A549 (cell line): ENCODE results near the gene POGK. TPM values are rescaled to one million over a fixed set of nuclear protein-coding genes. Genes with fewer than 3 reads are reported as not detected.
A peak's percentile ranks its signal among the peaks of the same experiment; 100 is the strongest.

Experiments
- ATAC-seq, 2 experiments: fragments of 200-7000 bp in 1 of 2; fragments of >200 bp in 1 of 2; cut with Nextera tagmentation in 1 of 2; cut with Tn5 transposase in 1 of 2; 3 replicates each; pipeline versions ENCODE4 v1.8.0 to v1.9.1; 2018 to 2020; ENCODE audit warnings: mild to moderate bottlenecking in 1 of 2, moderate library complexity in 1 of 2
- CTCF ChIA-PET: fragments of 300-600 bp; sonication (Branson Sonifier 250); formaldehyde crosslinking; extraction: SDS; loops from one replicate; lab custom pipeline; 2021; ENCODE audit warnings: antibody characterized with exemption, inconsistent platforms; lab: Yijun Ruan, JAX
- POLR2A ChIA-PET: fragments of 350-600 bp; formaldehyde crosslinking; extraction: SDS; loops from one replicate; lab custom pipeline; 2021; ENCODE audit warnings: antibody characterized with exemption, inconsistent platforms; lab: Yijun Ruan, JAX
- DNase-seq, 2 experiments: peaks; one replicate each; pipeline versions ENCODE4 v3.0.0 to v3.0.0-alpha.2; 2011 to 2016; ENCODE audit warnings: low read depth in 1 of 2, low spot score in 1 of 2
- FAIRE-seq: peaks from 2 replicates; lab custom pipeline; 2011; peaks lifted over from hg19 to GRCh38; lab: Jason Lieb, UNC
- H3K27ac ChIP-seq, 2 experiments: fragments of >200 bp; sonication (Bioruptor Twin); formaldehyde crosslinking; 3 replicates each; pipeline ENCODE4 v1.5.1; 2016 to 2017
- H3K4me1 ChIP-seq: fragments of >200 bp; sonication (Bioruptor Twin); formaldehyde crosslinking; 3 replicates; pipeline ENCODE4 v1.6.1; 2016
- H3K4me2 ChIP-seq: fragments of >200 bp; sonication (Bioruptor Twin); formaldehyde crosslinking; 3 replicates; pipeline ENCODE4 v1.6.1; 2016
- H3K4me3 ChIP-seq: fragments of >200 bp; sonication (Bioruptor Twin); formaldehyde crosslinking; 3 replicates; pipeline ENCODE4 v1.5.1; 2016
- H3K9me3 ChIP-seq: fragments of >200 bp; sonication (Bioruptor Twin); formaldehyde crosslinking; 3 replicates; pipeline ENCODE4 v1.6.1; 2016
- BHLHE40 ChIP-seq: IDR thresholded peaks from 2 replicates; pipeline ENCODE4 v1.6.1; 2012; ENCODE audit warnings: low read depth, low read length, inconsistent platforms
- CBX2 ChIP-seq: fragments of 200-600 bp; sonication (generic); IDR thresholded peaks from 2 replicates; pipeline ENCODE4 v1.6.1; 2016; ENCODE audit warnings: low read depth, mild to moderate bottlenecking, borderline replicate concordance
- CHD2 ChIP-seq: fragments of 150-350 bp; IDR thresholded peaks from 2 replicates; pipeline ENCODE4 v1.6.1; 2014; ENCODE audit warnings: low read length; ENCODE audit not compliant: partially characterized antibody
- CHD4 ChIP-seq: fragments of 200-600 bp; sonication (generic); IDR thresholded peaks from 2 replicates; pipeline ENCODE4 v1.6.1; 2016; ENCODE audit warnings: antibody characterized with exemption, mild to moderate bottlenecking, borderline replicate concordance
- HDAC2 ChIP-seq: fragments of 200-600 bp; sonication (generic); IDR thresholded peaks from 2 replicates; pipeline ENCODE4 v1.6.1; 2016
- HOXB5 ChIP-seq: fragments of 250-450 bp; sonication (Bioruptor Pico); IDR thresholded peaks from 2 replicates; pipeline ENCODE4 v1.5.0; 2020; ENCODE audit warnings: mild to moderate bottlenecking, moderate library complexity
- JUN ChIP-seq, 2 experiments: fragments of >200 bp; sonication (Bioruptor Twin); formaldehyde crosslinking; IDR thresholded peaks; 2 replicates in 1 of 2; 3 replicates in 1 of 2; pipeline ENCODE4 v1.6.1; 2016 to 2017
- KDM1A ChIP-seq: fragments of 200-600 bp; sonication (generic); IDR thresholded peaks from 2 replicates; pipeline ENCODE4 v1.6.1; 2016; ENCODE audit warnings: low read depth, mild to moderate bottlenecking
- KDM5A ChIP-seq: fragments of 200-600 bp; sonication (generic); IDR thresholded peaks from 2 replicates; pipeline ENCODE4 v1.6.1; 2016; ENCODE audit warnings: antibody characterized with exemption, mild to moderate bottlenecking
- MAFK ChIP-seq: fragments of 450-650 bp; IDR thresholded peaks from 2 replicates; pipeline ENCODE4 v1.6.1; 2014; ENCODE audit not compliant: partially characterized antibody
- MAZ ChIP-seq: fragments of 150-350 bp; IDR thresholded peaks from 2 replicates; pipeline ENCODE4 v1.6.1; 2014; ENCODE audit warnings: antibody characterized with exemption, low read depth, low read length, borderline replicate concordance
- MYC ChIP-seq: IDR thresholded peaks from 2 replicates; pipeline ENCODE4 v1.6.1; 2012; ENCODE audit warnings: mild to moderate bottlenecking, inconsistent platforms, low read length, improper control_type of control experiment, borderline replicate concordance
- NPAS2 ChIP-seq: fragments of 250-450 bp; sonication (Bioruptor Pico); IDR thresholded peaks from 2 replicates; pipeline ENCODE4 v1.8.0; 2022; ENCODE audit warnings: mild to moderate bottlenecking, moderate library complexity, borderline replicate concordance
- NR3C1 ChIP-seq: fragments of >200 bp; sonication (Bioruptor Twin); formaldehyde crosslinking; IDR thresholded peaks from 3 replicates; pipeline ENCODE4 v1.6.1; 2017
- PHF8 ChIP-seq: fragments of 200-600 bp; sonication (generic); IDR thresholded peaks from 2 replicates; pipeline ENCODE4 v1.6.1; 2016; ENCODE audit warnings: low read depth, mild to moderate bottlenecking, antibody characterized with exemption, moderate library complexity, borderline replicate concordance
- POLR2A ChIP-seq: IDR thresholded peaks from 2 replicates; pipeline ENCODE4 v1.6.1; 2012; ENCODE audit warnings: mild to moderate bottlenecking, low read length
- RNF2 ChIP-seq: fragments of 200-600 bp; sonication (generic); IDR thresholded peaks from 2 replicates; pipeline ENCODE4 v1.6.1; 2016; ENCODE audit warnings: low read depth, mild to moderate bottlenecking, antibody characterized with exemption, moderate library complexity, borderline replicate concordance
- SMC3 ChIP-seq: fragments of >200 bp; sonication (Bioruptor Twin); formaldehyde crosslinking; IDR thresholded peaks from 3 replicates; pipeline ENCODE4 v1.6.1; 2018; ENCODE audit warnings: inconsistent platforms
- SREBF2 ChIP-seq: fragments of 450-650 bp; IDR thresholded peaks from 2 replicates; pipeline ENCODE4 v1.6.1; 2014; ENCODE audit warnings: mild to moderate bottlenecking, moderate library complexity
- TP53 ChIP-seq: fragments of 250-450 bp; sonication (Bioruptor Pico); IDR thresholded peaks from 2 replicates; pipeline ENCODE4 v1.5.0; 2021; ENCODE audit warnings: mild to moderate bottlenecking, moderate library complexity
- ZC3H11A ChIP-seq: fragments of 450-650 bp; IDR thresholded peaks from 2 replicates; pipeline ENCODE4 v1.6.1; 2014; ENCODE audit warnings: antibody characterized with exemption, mild to moderate bottlenecking
- ZFP36 ChIP-seq: fragments of 450-650 bp; IDR thresholded peaks from 2 replicates; pipeline ENCODE4 v1.6.1; 2014; ENCODE audit warnings: borderline replicate concordance; ENCODE audit not compliant: partially characterized antibody
- WGBS: methylation state at CpG from one replicate; pipeline ENCODE4 v1.1.6; 2017; ENCODE audit errors: missing lambda C conversion rate; 5-methylcytosine and 5-hydroxymethylcytosine counted together
- polyA plus RNA-seq, 4 experiments: library from polyadenylated mRNA; depleted of rRNA in 3 of 4; stranded (reverse); fragments of >200 nt; fragmentation: RNase III in 1 of 4; extraction: RNeasy Plus Mini Kit Qiagen cat#74134 plus additional on column Dnase treatment in 1 of 4; gene quantifications; 2 replicates in 3 of 4; 3 replicates in 1 of 4; pipeline ENCODE4 v1.2.3, GENCODE V29; 2011 to 2017
- TF ChIP-seq, protein P1 (sequence below): fragments of >200 bp; sonication (Bioruptor Twin); formaldehyde crosslinking; IDR thresholded peaks from 3 replicates; pipeline ENCODE4 v1.6.1; 2016
- TF ChIP-seq, protein P2 (sequence below): fragments of 200-600 bp; sonication (generic); IDR thresholded peaks from 2 replicates; pipeline ENCODE4 v1.6.1; 2016; ENCODE audit warnings: antibody characterized with exemption, mild to moderate bottlenecking, moderate library complexity
- TF ChIP-seq, protein P3 (sequence below): IDR thresholded peaks from 2 replicates; pipeline ENCODE4 v1.6.1; 2012
- TF ChIP-seq, protein P4 (sequence below): fragments of >200 bp; sonication (Bioruptor Twin); formaldehyde crosslinking; IDR thresholded peaks from 3 replicates; pipeline ENCODE4 v1.5.1; 2016
- TF ChIP-seq, protein P5 (sequence below): IDR thresholded peaks from 2 replicates; pipeline ENCODE4 v1.6.1; 2012; ENCODE audit warnings: low read depth, borderline replicate concordance

The POGK gene
- polyA plus RNA-seq, 2 of the 4 experiments (the other 2 are of a cell fraction), result 27.4 to 37.2 TPM

DNA sequence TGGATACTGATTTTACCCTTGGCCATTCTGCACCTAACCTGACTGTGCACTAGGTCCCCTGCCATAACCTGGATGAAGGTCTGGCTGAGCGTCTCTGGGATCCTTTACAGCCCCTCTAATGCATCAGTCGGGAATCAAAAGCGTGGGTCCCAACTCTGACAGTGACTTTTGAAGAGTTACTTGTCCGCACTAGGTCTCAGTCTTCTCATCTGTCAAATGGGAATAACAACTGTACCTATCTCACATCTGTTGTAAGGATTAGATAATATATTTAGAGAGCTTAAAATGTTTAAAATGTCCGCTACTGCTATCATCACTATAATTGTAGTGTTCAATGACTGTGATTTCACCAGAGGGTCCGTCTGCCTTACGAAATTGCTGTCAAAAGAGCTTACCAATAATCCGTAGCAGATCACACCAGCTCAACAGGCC is 36.0 kb downstream of the POGK start:
- FAIRE-seq (no peak), DNase-seq (no peak), ATAC-seq (no peak)
- Histone ChIP-seq H3K4me1 (peaks cover 11% of the 10 kb centered on the region; the same call in 2 of the 3 replicates), H3K4me2 (peak overlapping the region; percentile 77), H3K9me3 (no peaks in the 10 kb centered on the region), H3K27ac (peak overlapping the region; percentile 93 to 97), H3K4me3 (peak overlapping the region; percentile 75)
- TF ChIP-seq ZFP36, result no peak
- no peak for TF ChIP-seq CBX2
- TF ChIP-seq KDM1A, result peak; percentile 62; the same call in 1 of the 2 replicates
- TF ChIP-seq HDAC2, result peak; percentile 70
- 0 out of 2 replicates have a peak, but pooled peaks have one; percentile 54 for TF ChIP-seq CHD4
- POLR2A ChIA-PET, result interaction anchor here (1.1 to 2.0 kb wide), 4 partner anchors 10 to 345 kb away, joined by 3 to 30 read pairs (median 4); partner anchors contain the start of genes POGK and POU2F1
- WGBS, result 16% methylated on average over 8 of the region's 8 CpGs
- CTCF ChIA-PET, result interaction anchor here (0.8 kb wide), 1 partner anchor 184 kb away, joined by 3 read pairs; no protein-coding TSS in a partner anchor

DNA sequence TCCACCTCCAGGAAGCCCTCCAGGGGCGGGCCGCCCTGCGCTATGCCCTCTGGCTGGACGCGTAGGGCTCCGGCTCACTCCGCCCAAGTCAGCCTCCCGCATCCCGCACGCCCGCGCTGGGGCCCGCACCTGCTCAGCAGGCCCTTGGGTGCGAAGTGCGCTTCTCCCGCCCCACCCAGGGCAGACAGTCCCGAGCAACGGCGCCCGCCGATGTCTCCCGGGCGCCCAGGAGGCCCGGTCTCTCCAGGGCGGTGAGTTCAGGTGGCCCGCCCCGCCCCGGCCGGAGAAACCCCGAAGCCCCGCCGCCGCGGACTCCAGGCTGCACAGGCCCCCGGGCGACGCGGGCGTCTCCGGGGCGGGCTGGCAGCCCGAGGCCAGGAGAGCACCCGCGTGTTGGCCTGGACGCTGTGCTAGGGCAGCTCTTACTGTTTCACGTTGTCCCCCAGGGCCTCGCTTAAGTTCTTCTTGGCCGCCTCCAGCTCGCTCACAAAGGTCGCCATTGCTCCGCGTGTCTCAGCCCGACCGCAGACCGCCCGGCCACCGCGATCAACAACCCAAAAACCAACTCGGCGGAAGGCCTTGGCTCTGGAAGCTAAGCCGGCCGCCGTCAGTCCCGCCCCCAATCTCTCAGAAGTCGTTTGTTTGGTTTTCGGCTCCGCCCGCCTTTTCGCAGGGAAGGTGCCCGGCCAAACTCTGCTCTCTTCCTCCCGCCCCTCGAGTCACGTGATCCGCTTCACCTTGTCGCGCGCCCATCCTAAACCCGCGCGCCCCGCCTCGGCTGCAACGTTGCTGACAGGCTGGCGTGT is 36.7 kb downstream of the POGK start, which contains the start of gene TADA1:
Gene TADA1 (minus strand): TSS at position 531 of the 806 bp plus-strand sequence. CDS start 31 bp downstream, at position 500.
- no peaks in the 10 kb centered on the region for H3K9me3 ChIP-seq
- peak; percentile 48; the same call in 1 of the 2 replicates for TF ChIP-seq MYC
- TF ChIP-seq, protein P1, sequence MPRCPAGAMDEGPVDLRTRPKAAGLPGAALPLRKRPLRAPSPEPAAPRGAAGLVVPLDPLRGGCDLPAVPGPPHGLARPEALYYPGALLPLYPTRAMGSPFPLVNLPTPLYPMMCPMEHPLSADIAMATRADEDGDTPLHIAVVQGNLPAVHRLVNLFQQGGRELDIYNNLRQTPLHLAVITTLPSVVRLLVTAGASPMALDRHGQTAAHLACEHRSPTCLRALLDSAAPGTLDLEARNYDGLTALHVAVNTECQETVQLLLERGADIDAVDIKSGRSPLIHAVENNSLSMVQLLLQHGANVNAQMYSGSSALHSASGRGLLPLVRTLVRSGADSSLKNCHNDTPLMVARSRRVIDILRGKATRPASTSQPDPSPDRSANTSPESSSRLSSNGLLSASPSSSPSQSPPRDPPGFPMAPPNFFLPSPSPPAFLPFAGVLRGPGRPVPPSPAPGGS, result 0 out of 3 replicates have a peak, but pooled peaks have one; percentile 50
- no peak for TF ChIP-seq SMC3
- no peak for TF ChIP-seq NR3C1
- TF ChIP-seq JUN (IDR thresholded peaks at IDR 0.05), result peak in 1 of 2 experiments; percentile 84; a peak in 3 of 5 replicates
- no peak for TF ChIP-seq CHD2
- TF ChIP-seq, protein P2, sequence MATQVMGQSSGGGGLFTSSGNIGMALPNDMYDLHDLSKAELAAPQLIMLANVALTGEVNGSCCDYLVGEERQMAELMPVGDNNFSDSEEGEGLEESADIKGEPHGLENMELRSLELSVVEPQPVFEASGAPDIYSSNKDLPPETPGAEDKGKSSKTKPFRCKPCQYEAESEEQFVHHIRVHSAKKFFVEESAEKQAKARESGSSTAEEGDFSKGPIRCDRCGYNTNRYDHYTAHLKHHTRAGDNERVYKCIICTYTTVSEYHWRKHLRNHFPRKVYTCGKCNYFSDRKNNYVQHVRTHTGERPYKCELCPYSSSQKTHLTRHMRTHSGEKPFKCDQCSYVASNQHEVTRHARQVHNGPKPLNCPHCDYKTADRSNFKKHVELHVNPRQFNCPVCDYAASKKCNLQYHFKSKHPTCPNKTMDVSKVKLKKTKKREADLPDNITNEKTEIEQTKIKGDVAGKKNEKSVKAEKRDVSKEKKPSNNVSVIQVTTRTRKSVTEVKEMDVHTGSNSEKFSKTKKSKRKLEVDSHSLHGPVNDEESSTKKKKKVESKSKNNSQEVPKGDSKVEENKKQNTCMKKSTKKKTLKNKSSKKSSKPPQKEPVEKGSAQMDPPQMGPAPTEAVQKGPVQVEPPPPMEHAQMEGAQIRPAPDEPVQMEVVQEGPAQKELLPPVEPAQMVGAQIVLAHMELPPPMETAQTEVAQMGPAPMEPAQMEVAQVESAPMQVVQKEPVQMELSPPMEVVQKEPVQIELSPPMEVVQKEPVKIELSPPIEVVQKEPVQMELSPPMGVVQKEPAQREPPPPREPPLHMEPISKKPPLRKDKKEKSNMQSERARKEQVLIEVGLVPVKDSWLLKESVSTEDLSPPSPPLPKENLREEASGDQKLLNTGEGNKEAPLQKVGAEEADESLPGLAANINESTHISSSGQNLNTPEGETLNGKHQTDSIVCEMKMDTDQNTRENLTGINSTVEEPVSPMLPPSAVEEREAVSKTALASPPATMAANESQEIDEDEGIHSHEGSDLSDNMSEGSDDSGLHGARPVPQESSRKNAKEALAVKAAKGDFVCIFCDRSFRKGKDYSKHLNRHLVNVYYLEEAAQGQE, result no peak
- TF ChIP-seq TP53 (CRISPR knock-in tag), result no peak
- peak; percentile 91 for TF ChIP-seq PHF8
- TF ChIP-seq HOXB5 (CRISPR knock-in tag), result 0 out of 2 replicates have a peak, but pooled peaks have one; percentile 11
- TF ChIP-seq ZC3H11A, result no peak
- TF ChIP-seq, protein P3, sequence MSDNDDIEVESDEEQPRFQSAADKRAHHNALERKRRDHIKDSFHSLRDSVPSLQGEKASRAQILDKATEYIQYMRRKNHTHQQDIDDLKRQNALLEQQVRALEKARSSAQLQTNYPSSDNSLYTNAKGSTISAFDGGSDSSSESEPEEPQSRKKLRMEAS, result peak; percentile 90
- TF ChIP-seq NPAS2 (CRISPR knock-in tag), result no peak
- TF ChIP-seq, protein P4, sequence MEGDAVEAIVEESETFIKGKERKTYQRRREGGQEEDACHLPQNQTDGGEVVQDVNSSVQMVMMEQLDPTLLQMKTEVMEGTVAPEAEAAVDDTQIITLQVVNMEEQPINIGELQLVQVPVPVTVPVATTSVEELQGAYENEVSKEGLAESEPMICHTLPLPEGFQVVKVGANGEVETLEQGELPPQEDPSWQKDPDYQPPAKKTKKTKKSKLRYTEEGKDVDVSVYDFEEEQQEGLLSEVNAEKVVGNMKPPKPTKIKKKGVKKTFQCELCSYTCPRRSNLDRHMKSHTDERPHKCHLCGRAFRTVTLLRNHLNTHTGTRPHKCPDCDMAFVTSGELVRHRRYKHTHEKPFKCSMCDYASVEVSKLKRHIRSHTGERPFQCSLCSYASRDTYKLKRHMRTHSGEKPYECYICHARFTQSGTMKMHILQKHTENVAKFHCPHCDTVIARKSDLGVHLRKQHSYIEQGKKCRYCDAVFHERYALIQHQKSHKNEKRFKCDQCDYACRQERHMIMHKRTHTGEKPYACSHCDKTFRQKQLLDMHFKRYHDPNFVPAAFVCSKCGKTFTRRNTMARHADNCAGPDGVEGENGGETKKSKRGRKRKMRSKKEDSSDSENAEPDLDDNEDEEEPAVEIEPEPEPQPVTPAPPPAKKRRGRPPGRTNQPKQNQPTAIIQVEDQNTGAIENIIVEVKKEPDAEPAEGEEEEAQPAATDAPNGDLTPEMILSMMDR, result no peak
- TF ChIP-seq POLR2A, result peak; percentile 60
- TF ChIP-seq RNF2, result no peak
- TF ChIP-seq SREBF2, result no peak
- no peak for TF ChIP-seq HDAC2
- no peak for TF ChIP-seq MAFK
- TF ChIP-seq KDM1A, result 0 out of 2 replicates have a peak, but pooled peaks have one; percentile 1
- no peak for TF ChIP-seq CHD4
- TF ChIP-seq, protein P5, sequence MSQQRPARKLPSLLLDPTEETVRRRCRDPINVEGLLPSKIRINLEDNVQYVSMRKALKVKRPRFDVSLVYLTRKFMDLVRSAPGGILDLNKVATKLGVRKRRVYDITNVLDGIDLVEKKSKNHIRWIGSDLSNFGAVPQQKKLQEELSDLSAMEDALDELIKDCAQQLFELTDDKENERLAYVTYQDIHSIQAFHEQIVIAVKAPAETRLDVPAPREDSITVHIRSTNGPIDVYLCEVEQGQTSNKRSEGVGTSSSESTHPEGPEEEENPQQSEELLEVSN, result peak; percentile 84
- TF ChIP-seq KDM5A, result peak; percentile 62
- no peak for TF ChIP-seq CBX2
- peak; percentile 47; the same call in 1 of the 2 replicates for TF ChIP-seq BHLHE40
- no peak for TF ChIP-seq MAZ

More for the DNA sequence above, 36.7 kb downstream of the POGK start, which contains the start of gene TADA1:
- peak; percentile 95 to 96 for ATAC-seq
- H3K4me2 ChIP-seq, result peak within 1 kb of the TSS; percentile 81
- peak within 1 kb of the TSS; percentile 75 for H3K4me3 ChIP-seq
- no peak for FAIRE-seq
- peak; percentile 82 to 99 for DNase-seq
- peaks cover 11% of the 10 kb centered on the region; the same call in 2 of the 3 replicates for H3K4me1 ChIP-seq
- H3K27ac ChIP-seq, result peak within 1 kb of the TSS; percentile 93 to 97
- ChIA-PET CTCF (interaction anchor here (0.8 to 1.3 kb wide), 4 partner anchors 12 to 183 kb away, joined by 3 to 5 read pairs (median 4); no protein-coding TSS in a partner anchor), POLR2A (interaction anchor here (1.1 to 2.0 kb wide), 5 partner anchors 10 to 344 kb away, joined by 3 to 30 read pairs (median 5); partner anchors contain the start of genes POGK and POU2F1)
- WGBS, result 1% methylated on average over 43 of the region's 84 CpGs
